Limb (tissue), 2 donors: ENCODE measurements around the gene NUDC.
"Not testable (repeated sequence)": the region's sequence is repeated elsewhere in the genome, so short reads cannot be mapped to it uniquely, and the experiment has no call there.

Experiments used
- DNase-seq, 2 donors: peaks; one replicate each; pipeline ENCODE4 v3.0.0-alpha.2; 2016; ENCODE audit errors: extremely low spot score in 2 of 2

Gene NUDC

GRCh38 chr1:26911399-26912146 is 10.0 kb upstream of the NUDC start:
- DNase-seq = no peak

DNA sequence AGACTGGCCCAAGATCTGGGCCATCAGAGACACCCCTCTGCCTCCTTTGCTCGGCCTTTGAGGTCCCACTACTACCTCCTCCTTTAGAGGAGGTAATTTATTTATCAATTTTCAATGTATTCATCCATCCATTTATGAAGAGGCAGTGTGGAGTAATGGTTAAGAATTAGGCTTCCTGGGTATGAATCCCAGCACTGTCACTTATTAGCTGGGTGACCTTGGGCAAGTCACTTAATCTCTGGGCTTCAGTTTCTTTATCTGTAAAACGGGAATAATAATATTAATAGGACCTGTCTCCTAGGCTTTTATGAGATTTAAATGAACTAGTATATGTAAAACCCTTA is 9.4 kb upstream of the NUDC start:
- no peak for DNase-seq

DNA sequence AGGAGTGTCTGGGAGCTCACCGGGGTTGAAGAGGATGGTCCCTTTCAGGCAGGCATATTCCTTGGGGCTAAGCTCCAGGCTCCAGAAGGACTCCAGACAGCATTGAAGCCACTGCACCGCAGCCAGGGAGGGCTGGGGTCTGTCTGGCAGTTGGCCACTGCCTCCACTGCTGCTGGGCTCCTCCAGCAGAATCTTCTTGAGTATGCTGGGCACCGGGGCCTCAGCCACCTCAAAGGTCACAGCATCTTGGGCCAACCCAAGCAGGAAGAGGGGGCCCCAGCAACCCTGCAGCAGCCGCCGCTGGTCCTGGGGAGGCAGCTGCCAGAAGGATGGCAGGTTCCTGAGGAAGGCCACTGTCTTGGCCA is 8.2 kb upstream of the NUDC start:
- no peak for DNase-seq

DNA sequence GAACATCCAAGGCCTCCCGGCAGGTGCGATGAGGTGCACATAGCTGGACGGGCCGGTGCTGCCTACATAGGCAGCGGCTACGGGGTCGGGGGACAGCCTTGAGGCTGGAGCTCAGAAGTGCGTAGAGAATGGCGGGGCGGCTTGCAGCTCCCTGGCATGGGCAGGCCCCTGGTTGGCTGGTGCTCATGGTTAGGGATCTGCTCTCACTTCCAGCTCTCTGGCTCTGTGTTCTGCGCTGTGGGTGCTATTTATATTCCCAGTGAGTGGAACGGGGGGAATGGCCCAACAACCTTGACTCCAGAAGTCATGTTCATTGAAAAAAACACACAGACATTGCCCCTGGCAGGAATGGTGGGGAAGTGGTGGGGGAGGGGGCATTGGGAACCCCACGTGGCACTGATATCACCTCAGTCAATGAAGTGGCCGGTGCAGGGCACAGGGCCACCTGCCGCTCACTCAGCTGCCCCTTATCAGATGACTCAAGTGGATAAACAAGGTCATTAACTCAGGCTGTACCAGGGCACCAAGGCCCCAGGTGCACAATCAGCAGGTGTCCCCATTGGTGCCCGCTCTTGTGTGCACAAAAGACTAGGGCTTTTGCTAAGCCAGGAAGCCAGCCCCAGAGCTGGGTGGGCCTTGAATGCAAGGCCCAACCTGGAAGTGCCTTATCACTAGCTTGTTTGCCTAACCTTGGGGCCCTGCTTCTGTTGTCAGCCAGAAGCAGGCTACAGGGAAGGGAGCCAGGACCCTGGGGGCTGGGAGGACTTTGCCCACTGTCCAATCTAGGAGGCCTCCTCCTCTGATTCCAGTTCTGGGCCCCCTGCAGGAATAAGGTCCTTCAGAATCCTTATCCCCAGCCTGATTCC is 7.6 kb upstream of the NUDC start, which contains the start of gene NR0B2:
Gene NR0B2 (minus strand): TSS at position 222 of the 866 bp plus-strand sequence. CDS start 35 bp downstream, at position 187.
- DNase-seq = no peak

- DNase-seq = no peak
Measured at GRCh38 chr1:26915204-26915842, 6.2 kb upstream of the NUDC start.

DNA sequence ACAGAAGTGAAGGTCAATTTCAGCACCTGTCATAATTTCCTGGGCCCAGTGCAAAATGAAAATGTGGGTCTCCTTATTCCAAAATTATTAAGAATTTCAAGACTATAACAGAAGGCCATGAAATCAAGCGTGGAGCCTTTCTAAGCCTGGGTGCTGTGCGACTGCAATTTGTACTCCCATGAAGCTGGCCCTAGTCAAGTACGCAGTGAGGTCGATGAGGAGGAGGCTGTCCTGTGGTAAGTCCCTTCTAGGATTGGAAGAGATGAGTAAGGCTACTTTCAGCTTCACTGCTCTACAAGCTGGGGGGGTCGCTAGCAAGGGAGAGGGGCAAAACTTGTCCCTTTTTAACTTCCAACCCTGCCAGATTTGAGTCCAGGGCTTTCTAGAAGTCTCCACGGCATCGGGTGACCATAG is 410 bp upstream of the NUDC start:
- DNase-seq = no peak

- no peak for DNase-seq
Measured at GRCh38 chr1:26922431-26922729, 837 bp downstream of the NUDC start.

DNA sequence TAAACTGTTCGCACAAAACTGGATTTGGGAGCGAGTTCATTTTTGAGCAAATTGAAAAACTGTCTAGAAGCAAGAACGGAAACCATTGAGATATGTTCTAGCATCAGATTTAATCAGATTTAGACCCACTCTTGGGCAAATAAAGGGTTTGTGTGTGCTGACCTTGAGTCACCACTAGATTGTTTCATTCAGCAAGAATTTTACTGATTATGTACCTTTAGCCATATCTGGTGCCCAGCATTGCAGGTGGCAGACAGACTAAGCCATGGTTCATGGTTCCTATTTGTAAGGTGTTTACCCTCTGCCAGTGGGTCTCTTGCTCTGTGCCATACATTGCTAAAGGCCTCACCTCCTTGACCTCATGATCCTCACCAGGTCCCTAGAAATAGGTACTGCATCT is 1.4 kb downstream of the NUDC start:
- no peak for DNase-seq

DNA sequence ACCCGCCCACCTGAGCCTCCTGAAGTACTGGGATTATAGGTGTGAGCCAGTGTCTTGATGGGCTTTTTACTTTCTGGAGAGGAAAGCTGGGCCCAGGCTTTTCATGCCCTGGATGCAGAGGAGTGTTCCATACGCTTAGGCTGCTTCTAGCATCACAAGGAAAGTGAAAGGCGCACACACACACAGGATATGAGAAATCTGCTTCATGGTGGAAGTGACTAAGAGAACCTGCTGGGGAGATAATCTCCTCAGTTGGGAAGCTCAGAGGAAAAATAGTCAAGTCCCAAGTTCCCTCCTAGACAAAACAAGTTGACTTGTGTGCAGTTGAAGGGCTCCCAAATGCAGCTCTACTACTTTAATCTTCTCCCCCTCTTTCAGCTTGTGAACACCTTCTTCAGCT is 2.2 kb downstream of the NUDC start:
- DNase-seq = no peak

- DNase-seq = no peak
Measured at GRCh38 chr1:26932531-26932930, 11.0 kb downstream of the NUDC start.

DNA sequence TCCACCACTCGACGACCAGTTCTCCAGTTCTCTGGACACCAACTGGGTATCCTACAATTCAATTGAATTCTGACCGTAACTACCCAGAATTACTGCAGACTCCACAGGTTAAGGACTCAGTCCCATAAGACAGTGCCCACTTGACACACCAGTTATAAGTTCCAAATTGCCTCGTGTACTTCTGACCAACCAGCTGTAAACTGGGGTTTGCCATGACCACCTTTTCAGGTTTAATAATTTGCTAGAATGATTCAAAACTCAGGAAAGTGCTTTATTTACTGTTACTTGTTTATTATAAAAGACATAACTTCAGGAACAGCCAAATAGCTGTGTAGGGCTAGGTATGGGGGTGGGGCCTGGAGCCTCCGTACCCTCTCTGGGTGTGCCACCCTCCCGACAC is 15.3 kb downstream of the NUDC start:
- DNase-seq = no peak

GRCh38 chr1:26938004-26938658 is 16.6 kb downstream of the NUDC start:
- no peak for DNase-seq

DNA sequence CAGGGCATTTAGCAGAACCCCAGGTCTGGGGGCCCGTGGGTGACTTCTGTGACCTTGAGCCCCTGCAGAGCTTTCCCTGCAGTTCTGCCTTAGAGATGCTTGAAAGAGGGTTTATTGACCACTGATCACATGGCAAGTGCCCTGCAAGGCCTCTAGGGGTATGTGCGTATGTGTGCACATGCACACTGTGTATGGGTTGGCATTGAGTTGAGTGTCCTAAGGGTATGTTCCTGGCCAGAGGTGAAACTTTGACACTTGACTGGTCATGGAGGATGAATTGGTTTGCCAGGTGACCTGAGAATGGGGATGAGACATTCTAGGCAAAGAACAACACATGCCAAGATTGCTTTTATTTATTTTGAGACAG is 17.1 kb downstream of the NUDC start:
- no peak for DNase-seq

DNA sequence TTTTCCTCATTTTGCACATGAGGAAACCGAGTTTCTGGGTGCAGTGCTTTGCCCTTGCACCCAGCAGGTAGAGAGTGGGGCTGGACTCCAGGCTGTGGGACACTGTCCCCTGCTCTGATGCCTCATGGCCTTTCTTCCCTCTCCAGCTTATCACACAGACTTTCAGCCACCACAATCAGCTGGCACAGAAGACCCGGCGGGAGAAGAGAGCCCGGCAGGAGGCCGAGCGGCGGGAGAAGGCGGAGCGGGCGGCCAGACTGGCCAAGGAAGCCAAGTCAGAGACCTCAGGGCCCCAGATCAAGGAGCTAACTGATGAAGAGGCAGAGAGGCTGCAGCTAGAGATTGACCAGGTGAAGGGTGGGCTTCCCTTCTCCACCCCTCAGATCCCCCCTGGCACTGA is 19.8 kb downstream of the NUDC start:
- no peak for DNase-seq

DNA sequence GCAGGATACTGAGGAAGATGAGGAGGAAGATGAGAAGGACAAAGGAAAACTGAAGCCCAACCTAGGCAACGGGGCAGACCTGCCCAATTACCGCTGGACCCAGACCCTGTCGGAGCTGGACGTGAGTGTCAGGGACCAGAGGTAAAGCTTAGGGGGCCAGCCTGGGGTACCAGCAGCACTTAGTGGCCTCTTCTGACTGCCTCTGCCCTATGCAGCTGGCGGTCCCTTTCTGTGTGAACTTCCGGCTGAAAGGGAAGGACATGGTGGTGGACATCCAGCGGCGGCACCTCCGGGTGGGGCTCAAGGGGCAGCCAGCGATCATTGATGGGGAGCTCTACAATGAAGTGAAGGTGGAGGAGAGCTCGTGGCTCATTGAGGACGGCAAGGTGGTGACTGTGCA is 21.1 kb downstream of the NUDC start:
- no peak for DNase-seq

DNA sequence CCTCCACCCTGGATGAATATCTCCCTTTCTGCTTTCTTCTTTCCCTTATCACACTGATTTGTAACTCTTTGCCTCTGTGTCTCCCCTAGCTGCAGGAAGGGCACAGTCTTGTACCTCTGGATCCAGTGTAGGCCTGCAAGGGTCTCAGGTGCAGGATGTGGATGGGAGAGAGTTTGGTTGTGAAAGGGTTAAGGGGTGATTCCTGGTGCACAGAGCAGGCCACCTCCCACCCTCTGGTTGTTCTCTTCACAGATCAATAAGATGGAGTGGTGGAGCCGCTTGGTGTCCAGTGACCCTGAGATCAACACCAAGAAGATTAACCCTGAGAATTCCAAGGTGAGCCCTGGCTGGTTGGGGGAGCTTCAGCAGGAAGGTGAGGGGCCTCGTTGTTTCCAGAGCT is 23.6 kb downstream of the NUDC start:
- DNase-seq = no peak

GRCh38 chr1:26945728-26946127 is 24.2 kb downstream of the NUDC start:
- DNase-seq = no peak

GRCh38 chr1:26946270-26946669 is 24.7 kb downstream of the NUDC start:
- DNase-seq = no peak

- not testable (repeated sequence) for DNase-seq
Measured at GRCh38 chr1:26948725-26949057, 27.1 kb downstream of the NUDC start.

DNA sequence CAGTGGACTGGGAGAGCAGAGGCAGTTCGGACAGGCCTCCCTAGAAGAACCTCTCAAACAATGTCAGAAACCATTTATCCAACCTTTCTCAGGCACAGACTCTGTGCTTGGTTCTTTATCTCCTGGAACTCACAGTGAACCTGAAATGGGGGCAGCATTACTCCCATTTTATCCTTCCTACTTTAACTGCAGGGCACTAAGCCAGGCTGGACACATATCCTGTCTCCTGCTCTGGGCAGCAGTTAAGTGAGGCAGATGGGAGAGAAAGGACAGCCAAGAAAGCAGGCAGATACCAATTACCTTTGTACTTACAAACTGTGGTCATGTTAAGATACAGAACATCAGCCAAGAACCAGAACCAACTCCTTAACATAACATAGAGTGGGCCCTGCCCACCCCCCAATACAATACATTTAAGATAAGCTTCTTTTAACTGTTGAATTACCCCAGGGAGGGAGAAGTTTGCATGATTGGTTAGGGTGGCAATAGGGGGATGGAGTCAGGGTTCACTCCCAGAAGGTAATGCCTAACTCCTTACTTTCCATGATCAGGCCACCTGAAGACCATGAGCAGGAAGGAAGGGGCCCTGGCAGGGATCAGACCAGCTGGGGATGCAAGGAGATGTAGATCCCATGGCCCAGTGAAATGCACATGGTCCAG is 27.9 kb downstream of the NUDC start:
- DNase-seq = no peak

- DNase-seq = no peak
Measured at GRCh38 chr1:26949926-26950319, 28.4 kb downstream of the NUDC start.

DNA sequence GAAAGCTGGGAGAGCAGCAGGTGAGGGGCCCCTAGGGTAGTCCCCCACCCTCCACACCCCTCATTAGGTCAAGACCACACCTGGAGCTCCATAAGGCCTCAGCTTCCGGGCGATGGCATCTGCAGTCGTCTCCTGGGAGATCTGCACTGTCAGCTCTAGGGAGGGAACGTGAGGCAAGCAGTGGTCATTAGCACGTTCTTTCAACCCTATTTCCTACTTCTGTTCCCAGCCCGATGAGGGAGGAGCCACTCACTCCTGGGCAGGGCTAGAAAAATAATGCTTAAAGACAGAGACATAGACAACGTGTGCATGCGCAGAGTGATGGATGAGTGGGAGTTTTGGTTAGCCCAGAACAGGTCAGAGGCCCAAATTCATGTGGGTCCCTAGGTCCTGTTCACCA is 29.1 kb downstream of the NUDC start:
- no peak for DNase-seq
